ENCODE data around the gene C1orf105. TPM values are rescaled to one million over a fixed set of nuclear protein-coding genes. Genes with fewer than 3 reads are reported as not detected.

The C1orf105 gene
- total and polyA plus RNA-seq, 2 of the 8 experiments (the other 6 are each of a cell fraction or from before 2014, with no cell fraction given) = not detected

- WGBS, 2 experiments (ENCODE audit: extremely low coverage in 1 of 2, insufficient coverage in 1 of 2, insufficient read length in 1 of 2, insufficient replicate concordance in 2 of 2, low coverage in 1 of 2, low lambda C conversion rate in 2 of 2, missing lambda C conversion rate in 1 of 2) = 93% methylated on average over 2 of the region's 2 CpGs; no CpG with 5 or more reads in 1 of the 2 experiments
- H3K9me3 ChIP-seq (ENCODE audit: insufficient read depth in 2 of 2, low read depth in 1 of 2, low read length in 1 of 2) = no peaks in the 10 kb centered on the region
- no peak for FAIRE-seq
These were observed 34.4 kb upstream of the C1orf105 start for GRCh38 chr1:172386046-172386445.

More at GRCh38 chr1:172386046-172386445, 34.4 kb upstream of the C1orf105 start:
- Histone ChIP-seq H2BK12ac (ENCODE audit: low read depth, low read length) (no peak overlapping the region), H4K20me1 (replicated peaks in 1 of 2; ENCODE audit: control insufficient read depth in 1 of 2, insufficient read depth in 2 of 2, low read length in 2 of 2) (no peaks in the 10 kb centered on the region), H4K5ac (ENCODE audit: insufficient read length, low read depth, low read length) (no peak overlapping the region), H4K91ac (replicated peaks; ENCODE audit: insufficient read length, low read length) (no peak overlapping the region), H2BK20ac (ENCODE audit: low read length) (no peak overlapping the region), H3K79me1 (ENCODE audit: low read depth, low read length) (no peaks in the 10 kb centered on the region), H3K4me3 (ENCODE audit: extremely low read depth in 1 of 4, insufficient read depth in 2 of 4, low read depth in 3 of 4, low read length in 4 of 4) (no peak overlapping the region), H3K4me2 (ENCODE audit: insufficient read depth in 1 of 2, low read depth in 2 of 2, low read length in 2 of 2) (no peak overlapping the region), H3K27me3 (replicated peaks in 1 of 4; ENCODE audit: control insufficient read depth in 3 of 4, extremely low read depth in 1 of 4, insufficient read depth in 3 of 4, low read length in 3 of 4) (peaks cover 0 to 1% (median 0%) of the 10 kb centered on the region in 4 experiments; a peak in 1 of 7 replicates), H3K27ac (ENCODE audit: low read depth, low read length) (no peak overlapping the region), H2BK120ac (replicated peaks; ENCODE audit: low read depth, low read length) (no peak overlapping the region), H3K14ac (ENCODE audit: insufficient read length) (no peak overlapping the region), H3K4ac (replicated peaks; ENCODE audit: insufficient read length, low read depth, low read length) (no peak overlapping the region), H2BK15ac (ENCODE audit: low read length) (no peak overlapping the region), H2AFZ (ENCODE audit: low read length) (no peak overlapping the region), H3K23ac (ENCODE audit: insufficient read length) (no peak overlapping the region), H3K4me1 (replicated peaks in 1 of 4; ENCODE audit: control insufficient read depth in 3 of 4, insufficient read depth in 4 of 4, low read length in 3 of 4) (peaks cover 2 to 13% (median 8%) of the 10 kb centered on the region in 4 experiments), H2BK5ac (ENCODE audit: low read depth, low read length) (no peak overlapping the region), H3K23me2 (ENCODE audit: low read depth, low read length) (no peaks in the 10 kb centered on the region), H3K36me3 (ENCODE audit: control insufficient read depth in 2 of 4, insufficient read depth in 4 of 4, low read length in 3 of 4) (no peaks in the 10 kb centered on the region), H3K9ac (replicated peaks in 1 of 4; ENCODE audit: extremely low read depth in 1 of 4, low read depth in 3 of 4, low read length in 3 of 4) (no peak overlapping the region), H3K56ac (replicated peaks; ENCODE audit: insufficient read length, low read depth, low read length) (no peak overlapping the region), H4K8ac (ENCODE audit: extremely low read depth, insufficient read depth, low read length) (no peak overlapping the region), H3K79me2 (ENCODE audit: control insufficient read depth in 1 of 2, insufficient read depth in 2 of 2, low read length in 2 of 2) (no peaks in the 10 kb centered on the region), H3K18ac (ENCODE audit: extremely low read depth, low read length) (no peak overlapping the region), H2AK5ac (ENCODE audit: low read depth, low read length) (no peak overlapping the region)
- ChIA-PET CTCF (ENCODE audit: partially characterized antibody) (interaction anchor here (0.6 to 1.1 kb wide), 6 partner anchors 10 to 296 kb away, joined by 3 to 4 read pairs (median 3); no protein-coding TSS in a partner anchor), POLR2A (ENCODE audit: partially characterized antibody) (no interaction called here)
- no peak for TF ChIP-seq BACH1 (IDR thresholded peaks at IDR 0.05; ENCODE audit: low read length)
- DNase-seq (ENCODE audit: low read depth in 1 of 2, low spot score in 2 of 2) = no peak
